GM21367 (cell line): ENCODE measurements around the gene AIG1.
"Not testable (repeated sequence)": the region's sequence is repeated elsewhere in the genome, so short reads cannot be mapped to it uniquely, and the experiment has no call there.

Source experiments
- ATAC-seq: cut with Tn5 transposase; IDR thresholded peaks from one replicate; pipeline ENCODE4 v1.9.1; 2021; ENCODE audit not compliant: unreplicated experiment

Gene AIG1

GRCh38 chr6:143160439-143161220, 99.9 kb downstream of the AIG1 start:
- ATAC-seq, result no peak

GRCh38 chr6:143163621-143164020, 102.9 kb downstream of the AIG1 start:
- ATAC-seq, result no peak

GRCh38 chr6:143164565-143165105, 103.9 kb downstream of the AIG1 start:
- ATAC-seq, result no peak

GRCh38 chr6:143165315-143165855, 104.7 kb downstream of the AIG1 start:
- no peak for ATAC-seq

- no peak for ATAC-seq
Measured at GRCh38 chr6:143166247-143166695, 105.6 kb downstream of the AIG1 start.

GRCh38 chr6:143167224-143167623, 106.5 kb downstream of the AIG1 start:
- ATAC-seq, result no peak

- not testable (repeated sequence) for ATAC-seq
Measured at GRCh38 chr6:143168396-143168816, 107.7 kb downstream of the AIG1 start.

GRCh38 chr6:143169440-143169839, 108.8 kb downstream of the AIG1 start:
- no peak for ATAC-seq

- no peak for ATAC-seq
Measured at GRCh38 chr6:143174516-143174915, 113.8 kb downstream of the AIG1 start.

- no peak for ATAC-seq
Measured at GRCh38 chr6:143174951-143175350, 114.3 kb downstream of the AIG1 start.

GRCh38 chr6:143176090-143177021, 115.7 kb downstream of the AIG1 start:
- ATAC-seq, result no peak

- no peak for ATAC-seq
Measured at GRCh38 chr6:143177706-143178105, 117.0 kb downstream of the AIG1 start.

- ATAC-seq, result no peak
Measured at GRCh38 chr6:143179096-143179495, 118.4 kb downstream of the AIG1 start.

- ATAC-seq, result no peak
Measured at GRCh38 chr6:143179901-143180612, 119.4 kb downstream of the AIG1 start.

GRCh38 chr6:143180826-143181225, 120.1 kb downstream of the AIG1 start:
- ATAC-seq, result no peak

GRCh38 chr6:143183666-143184065, 123.0 kb downstream of the AIG1 start:
- no peak for ATAC-seq

GRCh38 chr6:143185288-143185687, 124.6 kb downstream of the AIG1 start:
- ATAC-seq, result no peak

GRCh38 chr6:143187238-143187923, 126.7 kb downstream of the AIG1 start:
- no peak for ATAC-seq

GRCh38 chr6:143188292-143188691, 127.6 kb downstream of the AIG1 start:
- no peak for ATAC-seq

- no peak for ATAC-seq
Measured at GRCh38 chr6:143191361-143191760, 130.7 kb downstream of the AIG1 start.
